K562 (cell line): ENCODE results near the gene NIPBL. TPM values are rescaled to one million over a fixed set of nuclear protein-coding genes. Genes with fewer than 3 reads are reported as not detected.

ENCODE experiments used
- ATAC-seq: fragments of 200-7000 bp; cut with Tn5 transposase; 3 replicates; pipeline ENCODE4 v1.9.1; 2020; ENCODE audit warnings: moderate library complexity
- BruUV-seq: library from RNA; stranded (reverse); fragments of 400-500 nt; replicated peaks from 2 replicates; lab custom pipeline; 2021; lab: Mats Ljungman, UMichigan
- CTCF ChIA-PET: fragments of 300-600 bp; formaldehyde crosslinking; extraction: SDS; loops from one replicate; lab custom pipeline; 2021; ENCODE audit warnings: low intra/inter-chr PET ratio; lab: Yijun Ruan, JAX
- POLR2A ChIA-PET: fragments of 300-600, 350-650 bp; sonication (Branson Sonifier 250); formaldehyde crosslinking; extraction: SDS; loops from one replicate; lab custom pipeline; 2021; ENCODE audit warnings: antibody characterized with exemption, inconsistent platforms; lab: Yijun Ruan, JAX
- DNase-seq, 4 experiments: peaks; one replicate each; pipeline versions ENCODE4 v3.0.0 to v3.0.0-alpha.2; 2011 to 2018; ENCODE audit warnings: low spot score in 3 of 4, mixed read lengths in 3 of 4; ENCODE audit errors: extremely low read depth in 1 of 4
- FAIRE-seq: peaks from 2 replicates; lab custom pipeline; 2011; peaks lifted over from hg19 to GRCh38; lab: Jason Lieb, UNC
- H2AFZ ChIP-seq: 2 replicates; pipeline ENCODE4 v1.6.0; 2011; ENCODE audit warnings: low read depth, low read length, control low read depth, inconsistent platforms
- H3K27ac ChIP-seq: fragments of 200-600 bp; 3 replicates; pipeline ENCODE4 v1.8.0; 2011; ENCODE audit warnings: low read depth, mild to moderate bottlenecking, control low read depth, inconsistent platforms, low read length, moderate library complexity, mixed read lengths; ENCODE audit errors: extremely low read depth
- H3K27me3 ChIP-seq, 2 experiments: fragments of 300-600 bp in 1 of 2; 2 replicates in 1 of 2; 3 replicates in 1 of 2; pipeline versions ENCODE4 v1.6.0 to v1.8.0; 2011; ENCODE audit warnings: inconsistent platforms in 2 of 2, low read length in 2 of 2, mild to moderate bottlenecking in 1 of 2, mixed read lengths in 1 of 2, moderate library complexity in 1 of 2; ENCODE audit not compliant: control insufficient read depth in 2 of 2, insufficient read depth in 2 of 2
- H3K36me3 ChIP-seq: fragments of 300-600 bp; 3 replicates; pipeline ENCODE4 v1.8.0; 2011; ENCODE audit warnings: mild to moderate bottlenecking, low read length, inconsistent platforms; ENCODE audit not compliant: control insufficient read depth, insufficient read depth
- H3K4me1 ChIP-seq, 2 experiments: fragments of 200-600 bp in 1 of 2; replicated peaks in 1 of 2; 2 replicates in 1 of 2; 3 replicates in 1 of 2; pipeline versions ENCODE4 v1.5.1 to v1.8.0; 2011; ENCODE audit warnings: inconsistent platforms in 2 of 2, low read length in 2 of 2, mild to moderate bottlenecking in 1 of 2, mixed read lengths in 1 of 2, moderate library complexity in 1 of 2; ENCODE audit not compliant: control insufficient read depth in 2 of 2, insufficient read depth in 2 of 2
- H3K4me2 ChIP-seq: 2 replicates; pipeline ENCODE4 v1.6.1; 2011; ENCODE audit warnings: low read length, control low read depth, inconsistent platforms, mixed read lengths; ENCODE audit not compliant: insufficient read depth
- H3K4me3 ChIP-seq: fragments of 200-600 bp; sonication (generic), shearing (Covaris generic); 2 replicates; pipeline ENCODE4 v1.5.1; 2016; ENCODE audit warnings: control low read depth, inconsistent platforms
- H3K79me2 ChIP-seq: fragments of 200-600 bp; 3 replicates; pipeline ENCODE4 v1.8.0; 2011; ENCODE audit warnings: low read length, inconsistent platforms; ENCODE audit not compliant: control insufficient read depth, insufficient read depth
- H3K9ac ChIP-seq, 2 experiments: 2 replicates each; pipeline versions ENCODE4 v1.6.0 to v1.6.1; 2011; ENCODE audit warnings: low read depth in 2 of 2, low read length in 2 of 2, control low read depth in 1 of 2, inconsistent platforms in 1 of 2, mild to moderate bottlenecking in 1 of 2, mixed read lengths in 1 of 2; ENCODE audit not compliant: insufficient read depth in 1 of 2
- H3K9me1 ChIP-seq: one replicate; pipeline ENCODE4 v1.6.0; 2011; ENCODE audit warnings: inconsistent platforms, mild to moderate bottlenecking, low read length, moderate library complexity; ENCODE audit not compliant: control insufficient read depth, insufficient read depth
- H3K9me3 ChIP-seq: replicated peaks from 2 replicates; pipeline ENCODE4 v1.5.1; 2011; ENCODE audit warnings: low read depth, low read length, inconsistent platforms; ENCODE audit not compliant: control insufficient read depth, insufficient read depth
- H4K20me1 ChIP-seq: replicated peaks from 2 replicates; pipeline ENCODE4 v1.6.1; 2011; ENCODE audit warnings: low read length, inconsistent platforms, mixed read lengths; ENCODE audit not compliant: control insufficient read depth, insufficient read depth
- PHF21A ChIP-seq: fragments of 450-650 bp; IDR thresholded peaks from 2 replicates; pipeline ENCODE4 v1.6.1; 2017; ENCODE audit warnings: low read depth, borderline replicate concordance
- PURB ChIP-seq: sonication (generic); formaldehyde crosslinking; IDR thresholded peaks from 2 replicates; pipeline ENCODE4 v1.9.0; 2021; ENCODE audit warnings: low read depth, mild to moderate bottlenecking, missing genetic modification reagents
- RUNX1 ChIP-seq: sonication (generic); IDR thresholded peaks from 2 replicates; pipeline ENCODE4 v1.6.1; 2016; ENCODE audit warnings: antibody characterized with exemption, low read depth
- SAFB2 ChIP-seq: fragments of 200-400 bp; formaldehyde crosslinking; IDR thresholded peaks from 2 replicates; pipeline ENCODE4 v1.6.1; 2018; ENCODE audit warnings: borderline replicate concordance, low read length, low read depth, moderate library complexity; ENCODE audit not compliant: severe bottlenecking
- SMAD2 ChIP-seq: fragments of 150-350 bp; IDR thresholded peaks from 2 replicates; pipeline ENCODE4 v1.6.1; 2014; ENCODE audit warnings: low read depth, mild to moderate bottlenecking, low read length
- TAF15 ChIP-seq: fragments of 200-400 bp; formaldehyde crosslinking; IDR thresholded peaks from 2 replicates; pipeline ENCODE4 v1.6.1; 2017; ENCODE audit warnings: mild to moderate bottlenecking, low read depth, low read length, moderate library complexity
- WHSC1 ChIP-seq: IDR thresholded peaks from one replicate; pipeline ENCODE4 v1.6.1; 2012; ENCODE audit warnings: low read length, control low read depth, inconsistent platforms
- WGBS: fragments of 100-300 bp; shearing (Covaris generic); methylation state at CpG from one replicate; pipeline ENCODE4 v1.1.6; 2016; ENCODE audit warnings: low coverage, mixed read lengths; ENCODE audit not compliant: insufficient coverage; ENCODE audit errors: missing lambda C conversion rate; 5-methylcytosine and 5-hydroxymethylcytosine counted together
- in situ Hi-C: fragments of 300-500 bp; cut with MboI; formaldehyde crosslinking; loops from 4 replicates; pipeline ENCODE4 v1.15.0; 2018; ENCODE audit warnings: inconsistent platforms, mixed read lengths
- intact Hi-C: fragments of 100-400 bp; cut with micrococcal nuclease; formaldehyde crosslinking; loops from 2 replicates; pipeline ENCODE4 v1.14.2; 2022
- polyA plus RNA-seq, 8 experiments: library from polyadenylated mRNA; depleted of rRNA in 4 of 8; stranded (reverse) in 5 of 8; unstranded in 3 of 8; fragments of >200 nt; fragmentation: Nextera tagmentation in 2 of 8; fragmentation: Illumina TruSeq in 1 of 8; extraction: Ambion mirVana in 2 of 8; extraction: Trizol in 1 of 8; gene quantifications; 2 replicates each; pipeline versions ENCODE4 v1.2.1 to v1.2.3, GENCODE V29; 2011 to 2014; ENCODE audit warnings: inconsistent platforms in 1 of 8, missing spikeins in 1 of 8
- total RNA-seq, 7 experiments: library from RNA; depleted of rRNA in 6 of 7; stranded (reverse); fragments of >200 nt in 6 of 7; fragmentation: Illumina TruSeq in 2 of 7; extraction: Trizol in 2 of 7; gene quantifications; 2 replicates each; pipeline versions ENCODE4 v1.2.1 to v1.2.3, GENCODE V29; 2011 to 2021; ENCODE audit warnings: low replicate concordance in 1 of 7
- TF ChIP-seq, protein P1 (sequence below), 2 experiments: fragments of 250-450 bp in 1 of 2; fragments of 450-650 bp in 1 of 2; sonication (Bioruptor Pico) in 1 of 2; IDR thresholded peaks; 2 replicates each; pipeline versions ENCODE4 v1.6.1 to v1.8.0; 2016 to 2021; ENCODE audit warnings: mild to moderate bottlenecking in 2 of 2, moderate library complexity in 2 of 2, missing compliant biosample characterization in 1 of 2, missing genetic modification characterization in 1 of 2

The NIPBL gene
- total and polyA plus RNA-seq, 9 of the 15 experiments (the other 6 are each of a cell fraction or from before 2014, with no cell fraction given): 12.9 to 56.7 (median 38.9) TPM

DNA sequence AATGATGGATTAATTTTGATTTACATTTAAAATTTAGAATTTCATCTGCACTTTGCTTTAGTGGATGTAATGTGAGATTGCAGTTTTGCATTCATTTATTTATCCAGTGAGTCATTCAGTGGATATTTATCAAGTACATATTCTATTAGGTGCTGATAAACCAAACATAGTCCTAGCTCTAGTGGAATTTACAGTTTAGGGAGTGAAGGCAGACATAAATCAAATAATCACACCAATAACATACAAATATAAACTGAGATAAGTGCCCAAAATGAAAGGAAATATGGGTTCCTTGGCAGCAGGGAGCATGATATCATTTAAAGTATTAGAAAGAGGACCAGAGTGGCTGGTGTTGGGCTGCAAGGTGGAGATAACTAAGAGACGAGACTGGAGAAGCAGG, 14.7 kb upstream of the NIPBL start:
- H3K4me2 ChIP-seq: no peak overlapping the region
- H3K9me1 ChIP-seq: no peaks in the 10 kb centered on the region
- DNase-seq (no peak), ATAC-seq (no peak), FAIRE-seq (no peak)
- ChIA-PET CTCF (no interaction called here), POLR2A (no interaction called here)
- intact Hi-C loops: no loop called here
- no peak overlapping the region for H3K27ac ChIP-seq
- TF ChIP-seq TAF15 (no peak), SMAD2 (no peak), RUNX1 (no peak), WHSC1 (no peak), PHF21A (no peak), PURB (CRISPR knock-in tag) (no peak), SAFB2 (no peak)
- TF ChIP-seq, protein P1, sequence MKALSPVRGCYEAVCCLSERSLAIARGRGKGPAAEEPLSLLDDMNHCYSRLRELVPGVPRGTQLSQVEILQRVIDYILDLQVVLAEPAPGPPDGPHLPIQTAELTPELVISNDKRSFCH (CRISPR knock-in tag; IDR thresholded peaks at IDR 0.05): no peak
- TF ChIP-seq, protein P1 (tag; IDR thresholded peaks at IDR 0.05): no peak
- no TSS peak for BruUV-seq
- H3K27me3 ChIP-seq: no peaks in the 10 kb centered on the region; a peak in 2 of 5 replicates
- no peak overlapping the region for H3K9ac ChIP-seq
- no peak overlapping the region for H2AFZ ChIP-seq
- no peaks in the 10 kb centered on the region for H3K36me3 ChIP-seq
- 13% methylated on average over 1 of the region's 1 CpG for WGBS
- no peak overlapping the region for H3K4me3 ChIP-seq
- no peaks in the 10 kb centered on the region for H3K9me3 ChIP-seq
- no peaks in the 10 kb centered on the region for H4K20me1 ChIP-seq
- H3K79me2 ChIP-seq: no peaks in the 10 kb centered on the region
- in situ Hi-C loops: no loop called here
- H3K4me1 ChIP-seq: no peaks in the 10 kb centered on the region
